Endothelial cell (in vitro differentiated cells): ENCODE data around the gene S100A16. TPM values are rescaled to one million over a fixed set of nuclear protein-coding genes. Genes with fewer than 3 reads are reported as not detected.
"Not testable (repeated sequence)": the region's sequence is repeated elsewhere in the genome, so short reads cannot be mapped to it uniquely, and the experiment has no call there.

Experiments used
- DNase-seq: peaks from one replicate; pipeline ENCODE4 v3.0.0; 2021; ENCODE audit warnings: low spot score
- H3K27ac Mint-ChIP-seq: one replicate; pipeline ENCODE4 v1.8.0; 2021; ENCODE audit warnings: mixed read lengths, inconsistent platforms; ENCODE audit not compliant: unreplicated experiment
- H3K27me3 Mint-ChIP-seq: one replicate; pipeline ENCODE4 v1.8.0; 2021; ENCODE audit warnings: mild to moderate bottlenecking, moderate library complexity, mixed read lengths, inconsistent platforms; ENCODE audit not compliant: unreplicated experiment
- H3K36me3 Mint-ChIP-seq: one replicate; pipeline ENCODE4 v1.8.0; 2021; ENCODE audit warnings: mild to moderate bottlenecking, low read depth, mixed read lengths, inconsistent platforms; ENCODE audit not compliant: unreplicated experiment
- H3K4me1 Mint-ChIP-seq: one replicate; pipeline ENCODE4 v1.8.0; 2021; ENCODE audit warnings: mild to moderate bottlenecking, mixed read lengths, inconsistent platforms; ENCODE audit not compliant: unreplicated experiment
- H3K4me3 Mint-ChIP-seq: one replicate; pipeline ENCODE4 v1.8.0; 2021; ENCODE audit warnings: mild to moderate bottlenecking, mixed read lengths, inconsistent platforms; ENCODE audit not compliant: unreplicated experiment
- H3K9me3 Mint-ChIP-seq: one replicate; pipeline ENCODE4 v1.8.0; 2021; ENCODE audit warnings: mixed read lengths, inconsistent platforms; ENCODE audit not compliant: unreplicated experiment
- total RNA-seq: library from RNA; stranded (reverse); fragmentation: NEBNext Ultra II Directional; extraction: Animal tissue kit (Norgen Biotek cat#: 25700); gene quantifications from one replicate; pipeline ENCODE4 v1.2.1, GENCODE V29; 2021; ENCODE audit not compliant: unreplicated experiment
- TF ChIP-seq, protein P1 (sequence below): fragments of 200-600 bp; sonication (generic); IDR thresholded peaks from one replicate; pipeline ENCODE4 v1.5.0; 2021; ENCODE audit warnings: antibody characterized with exemption; ENCODE audit not compliant: unreplicated experiment

S100A16 gene
- total RNA-seq, 1 donor from 2014 or later, result 363 TPM

DNA sequence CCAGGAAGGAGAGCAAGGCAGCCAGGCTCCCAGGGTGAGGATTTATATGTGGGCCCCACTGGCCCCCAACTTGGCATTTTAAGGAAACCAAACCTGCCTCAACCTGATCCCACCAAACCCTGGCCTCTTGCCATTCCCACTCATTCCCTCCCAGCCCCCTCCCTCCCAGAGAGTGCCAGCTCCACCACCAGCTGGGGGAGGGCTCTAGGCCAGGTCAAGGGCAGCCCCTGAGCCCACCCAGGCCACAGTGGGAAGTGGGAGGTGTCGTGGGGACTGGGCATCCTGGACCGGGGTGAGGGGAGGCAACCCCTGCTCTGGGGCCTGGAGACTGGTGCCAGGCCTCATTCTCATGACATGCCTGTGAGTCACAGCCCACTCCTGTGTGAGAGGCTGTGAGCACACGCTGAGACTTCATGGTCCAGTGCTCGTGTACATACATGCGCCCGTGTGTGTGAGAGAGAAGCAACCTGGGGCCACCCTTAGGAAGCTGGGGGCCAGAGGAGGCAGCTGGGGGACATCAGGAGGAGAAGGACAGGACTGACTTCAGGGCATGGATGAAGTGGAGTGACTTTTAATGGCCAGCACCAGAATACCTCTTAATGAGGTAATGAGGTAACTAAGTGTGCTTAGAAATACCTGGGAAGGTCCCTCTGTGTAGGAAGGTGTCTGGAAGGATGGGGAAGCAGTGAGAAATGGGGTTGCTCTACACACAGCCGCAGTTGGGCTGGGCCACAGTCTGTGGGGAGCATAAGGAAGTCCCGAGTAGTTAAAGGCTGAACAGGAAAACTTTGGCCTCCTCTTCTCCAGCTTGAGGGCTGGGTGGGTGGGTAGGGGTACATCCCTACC, 47.2 kb downstream of the S100A16 start, which contains the start of gene S100A2:
Gene S100A2 (minus strand): TSS at position 316 of the 846 bp plus-strand sequence. CDS start 1,967 bp downstream, outside the sequence.
- Mint-ChIP-seq H3K9me3 (no peaks in the 10 kb centered on the region), H3K27me3 (peaks cover 15% of the 10 kb centered on the region), H3K36me3 (no peaks in the 10 kb centered on the region), H3K4me3 (no peak within 1 kb of the TSS), H3K27ac (peak within 1 kb of the TSS; percentile 81), H3K4me1 (peaks cover 26% of the 10 kb centered on the region)
- DNase-seq, result no peak
- TF ChIP-seq, protein P1, sequence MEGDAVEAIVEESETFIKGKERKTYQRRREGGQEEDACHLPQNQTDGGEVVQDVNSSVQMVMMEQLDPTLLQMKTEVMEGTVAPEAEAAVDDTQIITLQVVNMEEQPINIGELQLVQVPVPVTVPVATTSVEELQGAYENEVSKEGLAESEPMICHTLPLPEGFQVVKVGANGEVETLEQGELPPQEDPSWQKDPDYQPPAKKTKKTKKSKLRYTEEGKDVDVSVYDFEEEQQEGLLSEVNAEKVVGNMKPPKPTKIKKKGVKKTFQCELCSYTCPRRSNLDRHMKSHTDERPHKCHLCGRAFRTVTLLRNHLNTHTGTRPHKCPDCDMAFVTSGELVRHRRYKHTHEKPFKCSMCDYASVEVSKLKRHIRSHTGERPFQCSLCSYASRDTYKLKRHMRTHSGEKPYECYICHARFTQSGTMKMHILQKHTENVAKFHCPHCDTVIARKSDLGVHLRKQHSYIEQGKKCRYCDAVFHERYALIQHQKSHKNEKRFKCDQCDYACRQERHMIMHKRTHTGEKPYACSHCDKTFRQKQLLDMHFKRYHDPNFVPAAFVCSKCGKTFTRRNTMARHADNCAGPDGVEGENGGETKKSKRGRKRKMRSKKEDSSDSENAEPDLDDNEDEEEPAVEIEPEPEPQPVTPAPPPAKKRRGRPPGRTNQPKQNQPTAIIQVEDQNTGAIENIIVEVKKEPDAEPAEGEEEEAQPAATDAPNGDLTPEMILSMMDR, result no peak

DNA sequence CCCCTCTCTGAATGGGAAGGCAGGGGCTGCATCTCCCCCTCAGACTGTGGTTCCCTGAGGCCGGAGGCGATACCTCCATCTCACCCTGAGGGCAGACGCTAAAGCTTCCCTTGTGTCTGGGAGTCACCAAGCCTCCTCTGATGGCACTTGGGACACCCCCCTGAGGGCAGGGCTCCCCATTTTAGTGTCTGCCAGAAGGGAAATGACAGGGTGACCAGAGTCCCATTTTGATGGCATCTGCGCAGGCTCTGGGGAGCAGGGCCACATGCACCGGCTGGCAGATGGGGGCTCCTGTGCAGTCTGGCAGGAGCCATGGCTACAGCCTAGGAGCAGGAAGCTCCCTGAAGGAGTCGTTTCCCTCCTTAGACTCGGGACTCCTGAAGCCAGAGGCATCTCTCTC, 48.9 kb downstream of the S100A16 start:
- H3K36me3 Mint-ChIP-seq, result no peaks in the 10 kb centered on the region
- H3K27me3 Mint-ChIP-seq, result peaks cover 9% of the 10 kb centered on the region
- no peaks in the 10 kb centered on the region for H3K9me3 Mint-ChIP-seq
- no peak overlapping the region for H3K27ac Mint-ChIP-seq
- TF ChIP-seq, protein P1, result no peak
- no peak overlapping the region for H3K4me3 Mint-ChIP-seq
- no peak for DNase-seq
- H3K4me1 Mint-ChIP-seq, result peaks cover 20% of the 10 kb centered on the region

DNA sequence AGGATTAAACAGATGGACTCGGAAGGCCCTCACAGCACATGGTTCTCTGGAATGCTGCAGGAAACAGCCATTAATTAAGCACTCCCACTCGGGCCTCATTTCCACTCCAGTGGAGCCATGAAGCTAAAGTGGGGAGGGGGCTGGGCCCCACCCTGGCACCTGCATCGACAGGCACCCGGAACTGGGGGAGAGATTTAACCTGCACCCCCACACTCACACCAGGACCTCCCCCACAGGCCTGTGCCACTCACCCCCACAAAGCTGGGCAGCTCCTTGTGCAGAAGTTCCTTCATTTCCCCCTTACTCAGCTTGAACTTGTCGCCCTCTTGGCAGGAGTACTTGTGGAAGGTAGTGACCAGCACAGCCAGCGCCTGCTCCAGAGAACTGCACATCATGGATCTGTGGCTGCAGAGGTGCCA, 49.4 kb downstream of the S100A16 start:
- TF ChIP-seq, protein P1, result no peak
- H3K9me3 Mint-ChIP-seq, result no peaks in the 10 kb centered on the region
- H3K4me3 Mint-ChIP-seq, result no peak overlapping the region
- peaks cover 9% of the 10 kb centered on the region for H3K27me3 Mint-ChIP-seq
- H3K4me1 Mint-ChIP-seq, result peaks cover 20% of the 10 kb centered on the region
- DNase-seq, result no peak
- no peaks in the 10 kb centered on the region for H3K36me3 Mint-ChIP-seq
- H3K27ac Mint-ChIP-seq, result no peak overlapping the region

DNA sequence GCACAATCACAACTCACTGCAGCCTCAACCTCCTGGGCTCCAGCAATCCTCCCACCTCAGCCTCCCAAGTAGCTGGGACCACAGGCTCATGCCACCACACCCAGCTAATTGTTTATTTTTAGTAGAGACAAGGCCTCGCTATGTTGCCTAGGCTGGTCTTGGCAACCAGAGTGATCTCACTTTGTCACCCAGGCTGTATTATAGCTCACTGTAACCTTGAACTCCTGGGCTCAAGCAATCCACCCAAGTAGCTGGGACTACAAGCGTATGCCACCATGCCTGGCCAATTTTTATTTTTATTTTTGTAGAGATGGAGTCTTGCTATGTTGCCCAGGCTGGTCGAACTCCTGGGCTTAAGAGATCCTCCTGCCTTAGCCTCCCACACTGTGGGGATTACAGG, 50.9 kb downstream of the S100A16 start:
- H3K4me1 Mint-ChIP-seq, result peaks cover 10% of the 10 kb centered on the region
- not testable (repeated sequence) for H3K4me3 Mint-ChIP-seq, H3K27me3 Mint-ChIP-seq, DNase-seq, H3K27ac Mint-ChIP-seq, H3K9me3 Mint-ChIP-seq, H3K36me3 Mint-ChIP-seq

DNA sequence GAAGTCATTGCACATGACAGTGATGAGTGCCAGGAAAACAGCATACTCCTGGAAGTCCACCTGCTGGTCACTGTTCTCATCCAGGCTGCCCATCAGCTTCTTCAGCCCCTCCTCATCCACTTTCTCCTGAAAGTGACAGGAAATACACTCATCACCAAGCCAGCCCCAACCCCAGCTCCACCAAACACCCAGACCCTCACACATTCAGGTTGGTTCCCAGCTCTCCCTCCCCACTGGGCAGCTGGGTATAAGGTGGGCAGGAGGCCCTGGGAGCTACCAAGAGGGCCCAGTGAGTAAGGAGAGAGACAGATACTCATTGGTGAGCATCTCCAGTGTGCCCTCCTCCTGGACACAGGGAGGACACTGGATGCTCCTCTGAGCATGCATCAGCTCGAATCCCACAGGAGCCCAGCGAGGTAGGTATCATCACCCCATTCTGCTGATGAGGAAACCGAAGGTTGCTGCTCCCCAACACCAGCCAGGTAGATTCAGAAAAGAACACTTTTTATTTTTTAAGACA, 51.4 kb downstream of the S100A16 start:
- TF ChIP-seq, protein P1, result no peak
- Mint-ChIP-seq H3K4me1 (peaks cover 7% of the 10 kb centered on the region), H3K9me3 (no peaks in the 10 kb centered on the region), H3K27ac (no peak overlapping the region), H3K36me3 (no peaks in the 10 kb centered on the region), H3K4me3 (no peak overlapping the region), H3K27me3 (peaks cover 5% of the 10 kb centered on the region)
- DNase-seq, result no peak
